ENCODE data around the gene LCA5L. TPM values are rescaled to one million over a fixed set of nuclear protein-coding genes. Genes with fewer than 3 reads are reported as not detected.

The LCA5L gene
- total and polyA plus RNA-seq, 3 donors from 2014 or later: 61.9 to 103 (median 88.0) TPM

DNA sequence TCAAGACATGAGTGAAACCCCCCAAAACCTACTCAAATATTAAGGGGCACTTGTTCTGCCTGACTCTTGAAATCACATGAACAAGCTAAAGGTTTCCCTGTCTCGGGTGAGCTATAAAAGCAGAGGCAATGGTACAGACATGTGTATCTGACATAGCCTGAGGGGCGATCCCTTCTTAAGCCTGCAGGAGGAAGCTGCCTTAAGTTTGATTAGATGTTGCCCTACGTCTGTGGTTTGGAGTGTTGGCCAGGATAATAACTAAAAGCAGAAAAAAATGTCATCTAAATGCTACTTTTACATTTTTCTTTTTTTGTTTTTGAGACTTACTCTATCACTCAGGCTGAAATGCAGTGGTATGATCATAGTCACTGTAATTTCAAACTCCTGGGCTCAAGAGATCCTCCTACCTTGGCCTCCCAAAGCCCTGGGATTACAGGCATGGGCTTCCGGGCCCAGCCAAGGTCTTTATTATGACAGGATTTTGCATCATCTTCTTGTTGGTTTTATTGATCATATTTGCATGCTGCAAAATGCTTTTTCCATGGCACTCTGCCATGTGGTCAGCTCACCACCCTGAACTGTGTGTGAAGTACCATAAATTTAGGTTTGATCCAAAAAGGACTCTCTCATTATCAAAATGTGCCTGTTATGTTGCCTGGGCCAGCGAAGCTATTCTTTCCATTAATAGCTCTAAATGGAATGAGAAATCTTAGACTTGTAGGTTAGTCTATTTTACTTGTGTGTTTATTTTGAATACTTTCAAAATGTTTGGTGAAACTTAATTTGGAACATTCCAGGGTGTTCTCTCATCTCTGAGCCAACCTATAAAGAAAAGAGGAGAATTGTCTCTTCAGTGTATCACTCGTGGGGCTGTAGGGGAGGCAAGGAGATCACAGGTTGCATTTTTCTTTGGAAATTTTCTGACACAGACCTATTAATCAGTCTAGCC is 81.7 kb downstream of the LCA5L start:
- Histone ChIP-seq H3K27ac (no peak overlapping the region), H3K4me3 (no peak overlapping the region), H3K27me3 (no peaks in the 10 kb centered on the region), H3K4me1 (no peaks in the 10 kb centered on the region), H3K36me3 (ENCODE audit: low read depth, missing control alignments) (no peaks in the 10 kb centered on the region), H3K9me3 (no peaks in the 10 kb centered on the region)
- WGBS, 2 donors: 70 to 74% methylated on average over 6 of the region's 6 CpGs
- TF ChIP-seq, protein P1, sequence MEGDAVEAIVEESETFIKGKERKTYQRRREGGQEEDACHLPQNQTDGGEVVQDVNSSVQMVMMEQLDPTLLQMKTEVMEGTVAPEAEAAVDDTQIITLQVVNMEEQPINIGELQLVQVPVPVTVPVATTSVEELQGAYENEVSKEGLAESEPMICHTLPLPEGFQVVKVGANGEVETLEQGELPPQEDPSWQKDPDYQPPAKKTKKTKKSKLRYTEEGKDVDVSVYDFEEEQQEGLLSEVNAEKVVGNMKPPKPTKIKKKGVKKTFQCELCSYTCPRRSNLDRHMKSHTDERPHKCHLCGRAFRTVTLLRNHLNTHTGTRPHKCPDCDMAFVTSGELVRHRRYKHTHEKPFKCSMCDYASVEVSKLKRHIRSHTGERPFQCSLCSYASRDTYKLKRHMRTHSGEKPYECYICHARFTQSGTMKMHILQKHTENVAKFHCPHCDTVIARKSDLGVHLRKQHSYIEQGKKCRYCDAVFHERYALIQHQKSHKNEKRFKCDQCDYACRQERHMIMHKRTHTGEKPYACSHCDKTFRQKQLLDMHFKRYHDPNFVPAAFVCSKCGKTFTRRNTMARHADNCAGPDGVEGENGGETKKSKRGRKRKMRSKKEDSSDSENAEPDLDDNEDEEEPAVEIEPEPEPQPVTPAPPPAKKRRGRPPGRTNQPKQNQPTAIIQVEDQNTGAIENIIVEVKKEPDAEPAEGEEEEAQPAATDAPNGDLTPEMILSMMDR (IDR thresholded peaks at IDR 0.05): no peak
- TF ChIP-seq POLR2A (IDR thresholded peaks at IDR 0.05): no peak
- no peak for DNase-seq
- intact Hi-C loops (cut with DNase I; ENCODE audit: low total_unique reads): no loop called here

- Histone ChIP-seq H3K4me3 (no peak overlapping the region), H3K36me3 (ENCODE audit: low read depth, missing control alignments) (no peaks in the 10 kb centered on the region), H3K9me3 (no peaks in the 10 kb centered on the region), H3K27me3 (no peaks in the 10 kb centered on the region), H3K4me1 (no peaks in the 10 kb centered on the region), H3K27ac (no peak overlapping the region)
- intact Hi-C loops (cut with DNase I; ENCODE audit: low total_unique reads): no loop called here
- no peak for DNase-seq
- WGBS, 2 donors: 78 to 93% methylated on average over 3 of the region's 3 CpGs
- TF ChIP-seq, protein P1 (IDR thresholded peaks at IDR 0.05): no peak
- TF ChIP-seq POLR2A (IDR thresholded peaks at IDR 0.05): no peak
Measured at GRCh38 chr21:39362733-39363132, 82.8 kb downstream of the LCA5L start.

DNA sequence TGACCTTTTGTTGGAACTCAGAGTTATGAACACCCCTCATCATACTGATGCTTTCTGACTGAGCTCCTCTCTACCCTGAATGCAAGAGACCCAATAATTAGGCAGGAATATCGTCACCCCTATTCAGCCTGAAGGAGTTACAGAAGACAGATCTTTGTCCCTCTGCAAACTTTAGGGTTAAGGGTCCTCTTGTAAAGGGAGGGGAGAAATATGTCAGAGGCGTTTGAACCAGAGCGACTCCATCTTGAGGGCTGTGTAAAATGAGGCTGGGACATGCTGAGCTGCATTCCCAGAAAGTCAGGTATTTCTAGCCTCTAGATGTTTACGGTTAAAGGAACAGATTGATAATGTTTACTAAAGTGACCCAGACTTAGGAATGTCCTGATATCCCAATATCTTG is 86.2 kb downstream of the LCA5L start:
- no peak overlapping the region for H3K27ac ChIP-seq
- 79 to 82% methylated on average over 4 of the region's 4 CpGs for WGBS, 2 donors
- intact Hi-C loops (cut with DNase I; ENCODE audit: low total_unique reads): no loop called here
- no peak overlapping the region for H3K4me3 ChIP-seq
- H3K27me3 ChIP-seq: no peaks in the 10 kb centered on the region
- TF ChIP-seq POLR2A (IDR thresholded peaks at IDR 0.05): no peak
- TF ChIP-seq, protein P1 (IDR thresholded peaks at IDR 0.05): no peak
- H3K36me3 ChIP-seq (ENCODE audit: low read depth, missing control alignments): no peaks in the 10 kb centered on the region
- no peaks in the 10 kb centered on the region for H3K9me3 ChIP-seq
- DNase-seq: no peak
- no peaks in the 10 kb centered on the region for H3K4me1 ChIP-seq

Small RNA genes within 50 kb of the gene (microRNA-seq; reads per million reads assigned to microRNA genes)
- 0.69 to 0.70 reads per million in 2 donors for gene MIR6508 (ENCODE audit: borderline number of aligned reads in 2 of 2, borderline replicate concordance in 1 of 2)

Small RNA genes within 50 kb of the gene (small RNA-seq; reads per million reads assigned to genes)
- gene MIR6508: 0 reads per million in 2 donors

Other genes with a start within 250 kb of the LCA5L start
- gene BRWD1, start 132.1 kb downstream of the LCA5L start, total RNA-seq: 100 to 1,000 TPM; 102 to 123 TPM
- 32.8 TPM for gene BRWD1, start 132.1 kb downstream of the LCA5L start, polyA plus RNA-seq (ENCODE audit: insufficient read depth, low read depth, low replicate concordance)
- gene HMGN1, start 96.7 kb downstream of the LCA5L start, total RNA-seq: 100 to 1,000 TPM; 162 to 177 TPM
- 203 TPM for gene HMGN1, start 96.7 kb downstream of the LCA5L start, polyA plus RNA-seq (ENCODE audit: insufficient read depth, low read depth, low replicate concordance)
- 10 to 100 TPM in 1 of 2 donors, 1 to 10 TPM in 1; 5.0 to 16.7 TPM for gene SH3BGR, start 6.2 kb upstream of the LCA5L start, total RNA-seq
- 27.3 TPM for gene SH3BGR, start 6.2 kb upstream of the LCA5L start, polyA plus RNA-seq (ENCODE audit: insufficient read depth, low read depth, low replicate concordance)
- 1 to 10 TPM; 2.7 to 2.8 TPM for gene B3GALT5, start 167.2 kb upstream of the LCA5L start, total RNA-seq
- gene B3GALT5, start 167.2 kb upstream of the LCA5L start, polyA plus RNA-seq (ENCODE audit: insufficient read depth, low read depth, low replicate concordance): 1.0 TPM

All from testis (tissue), 3 donors.